Measurements from ENCODE around the gene AQR. TPM values are rescaled to one million over a fixed set of nuclear protein-coding genes. Genes with fewer than 3 reads are reported as not detected.

AQR gene
- total and polyA plus RNA-seq, 2 of the 8 experiments (the other 6 are each of a cell fraction or from before 2014, with no cell fraction given): 34.5 to 57.6 TPM

GRCh38 chr15:34815836-34816235, 153.7 kb downstream of the AQR start:
- H3K27me3 ChIP-seq (replicated peaks in 1 of 4; ENCODE audit: control insufficient read depth in 3 of 4, extremely low read depth in 1 of 4, insufficient read depth in 3 of 4, low read length in 3 of 4): no peaks in the 10 kb centered on the region
- no peak overlapping the region for H3K4me2 ChIP-seq (ENCODE audit: insufficient read depth in 1 of 2, low read depth in 2 of 2, low read length in 2 of 2)
- no peaks in the 10 kb centered on the region; the same call in 1 of the 2 replicates for H3K23me2 ChIP-seq (ENCODE audit: low read depth, low read length)
- H2AK5ac ChIP-seq (ENCODE audit: low read depth, low read length): no peak overlapping the region
- H3K4me1 ChIP-seq (replicated peaks in 1 of 4; ENCODE audit: control insufficient read depth in 3 of 4, insufficient read depth in 4 of 4, low read length in 3 of 4): no peaks in the 10 kb centered on the region
- no peak overlapping the region for H3K9ac ChIP-seq (replicated peaks in 1 of 4; ENCODE audit: extremely low read depth in 1 of 4, low read depth in 3 of 4, low read length in 3 of 4)
- DNase-seq (ENCODE audit: low read depth in 1 of 2, low spot score in 2 of 2): no peak
- no peak overlapping the region for H3K56ac ChIP-seq (replicated peaks; ENCODE audit: insufficient read length, low read depth, low read length)
- H3K18ac ChIP-seq (ENCODE audit: extremely low read depth, low read length): no peak overlapping the region
- no peak overlapping the region for H4K91ac ChIP-seq (replicated peaks; ENCODE audit: insufficient read length, low read length)
- H2BK120ac ChIP-seq (replicated peaks; ENCODE audit: low read depth, low read length): no peak overlapping the region
- H2AFZ ChIP-seq (ENCODE audit: low read length): no peak overlapping the region
- H3K23ac ChIP-seq (ENCODE audit: insufficient read length): no peak overlapping the region
- H2BK20ac ChIP-seq (ENCODE audit: low read length): no peak overlapping the region
- no peak overlapping the region for H2BK5ac ChIP-seq (ENCODE audit: low read depth, low read length)
- no peaks in the 10 kb centered on the region for H3K36me3 ChIP-seq (ENCODE audit: control insufficient read depth in 2 of 4, insufficient read depth in 4 of 4, low read length in 3 of 4)
- no peak overlapping the region for H3K14ac ChIP-seq (ENCODE audit: insufficient read length)
- ChIA-PET POLR2A (ENCODE audit: partially characterized antibody) (no interaction called here), CTCF (ENCODE audit: partially characterized antibody) (no interaction called here)
- no peak overlapping the region for H4K5ac ChIP-seq (ENCODE audit: insufficient read length, low read depth, low read length)
- 81% methylated on average over 1 of the region's 1 CpG; no CpG with 5 or more reads in 1 of the 2 experiments for WGBS, 2 experiments (ENCODE audit: extremely low coverage in 1 of 2, insufficient coverage in 1 of 2, insufficient read length in 1 of 2, insufficient replicate concordance in 2 of 2, low coverage in 1 of 2, low lambda C conversion rate in 2 of 2, missing lambda C conversion rate in 1 of 2)
- H4K8ac ChIP-seq (ENCODE audit: extremely low read depth, insufficient read depth, low read length): no peak overlapping the region
- H3K27ac ChIP-seq (ENCODE audit: low read depth, low read length): no peak overlapping the region
- H3K4me3 ChIP-seq (ENCODE audit: extremely low read depth in 1 of 4, insufficient read depth in 2 of 4, low read depth in 3 of 4, low read length in 4 of 4): no peak overlapping the region
- no peaks in the 10 kb centered on the region for H3K79me2 ChIP-seq (ENCODE audit: control insufficient read depth in 1 of 2, insufficient read depth in 2 of 2, low read length in 2 of 2)
- TF ChIP-seq E2F6 (IDR thresholded peaks at IDR 0.05) (no peak), GABPA (IDR thresholded peaks at IDR 0.05; ENCODE audit: borderline replicate concordance, insufficient read depth, low read length) (no peak), MAFK (IDR thresholded peaks at IDR 0.05; ENCODE audit: low read depth, low read length) (no peak), CTBP2 (IDR thresholded peaks at IDR 0.05; ENCODE audit: borderline replicate concordance, insufficient read depth, insufficient read length, low read length) (no peak), KDM5A (IDR thresholded peaks at IDR 0.05; ENCODE audit: low read length) (no peak), ASH2L (IDR thresholded peaks at IDR 0.05; ENCODE audit: low read length) (no peak), ZNF274 (IDR thresholded peaks at IDR 0.05; ENCODE audit: borderline replicate concordance, extremely low read depth, low read length) (no peak), RXRA (IDR thresholded peaks at IDR 0.05; ENCODE audit: insufficient read depth, low read depth, low read length) (no peak), SRF (IDR thresholded peaks at IDR 0.05; ENCODE audit: low read depth, low read length) (no peak), GTF2F1 (IDR thresholded peaks at IDR 0.05; ENCODE audit: borderline replicate concordance, low read depth, low read length) (no peak), HDAC2 (IDR thresholded peaks at IDR 0.05; ENCODE audit: borderline replicate concordance in 1 of 2, low read depth in 2 of 2, low read length in 2 of 2) (no peak)
- no peak overlapping the region for H3K4ac ChIP-seq (replicated peaks; ENCODE audit: insufficient read length, low read depth, low read length)
- H2BK15ac ChIP-seq (ENCODE audit: low read length): no peak overlapping the region
- no peaks in the 10 kb centered on the region for H3K9me3 ChIP-seq (ENCODE audit: insufficient read depth in 2 of 2, low read depth in 1 of 2, low read length in 1 of 2)
- FAIRE-seq: no peak
- H4K20me1 ChIP-seq (replicated peaks in 1 of 2; ENCODE audit: control insufficient read depth in 1 of 2, insufficient read depth in 2 of 2, low read length in 2 of 2): no peaks in the 10 kb centered on the region
- H2BK12ac ChIP-seq (ENCODE audit: low read depth, low read length): no peak overlapping the region
- H3K79me1 ChIP-seq (ENCODE audit: low read depth, low read length): no peaks in the 10 kb centered on the region
